GM18508 (cell line): ENCODE measurements around the gene TBC1D22A.
"Not testable (repeated sequence)": the region's sequence is repeated elsewhere in the genome, so short reads cannot be mapped to it uniquely, and the experiment has no call there.

Experiments used
- ATAC-seq: cut with Tn5 transposase; IDR thresholded peaks from one replicate; pipeline ENCODE4 v1.9.1; 2021; ENCODE audit warnings: moderate number of reproducible peaks; ENCODE audit not compliant: insufficient read depth, unreplicated experiment

Gene TBC1D22A

GRCh38 chr22:47134222-47134621, 371.8 kb downstream of the TBC1D22A start:
- ATAC-seq = no peak

DNA sequence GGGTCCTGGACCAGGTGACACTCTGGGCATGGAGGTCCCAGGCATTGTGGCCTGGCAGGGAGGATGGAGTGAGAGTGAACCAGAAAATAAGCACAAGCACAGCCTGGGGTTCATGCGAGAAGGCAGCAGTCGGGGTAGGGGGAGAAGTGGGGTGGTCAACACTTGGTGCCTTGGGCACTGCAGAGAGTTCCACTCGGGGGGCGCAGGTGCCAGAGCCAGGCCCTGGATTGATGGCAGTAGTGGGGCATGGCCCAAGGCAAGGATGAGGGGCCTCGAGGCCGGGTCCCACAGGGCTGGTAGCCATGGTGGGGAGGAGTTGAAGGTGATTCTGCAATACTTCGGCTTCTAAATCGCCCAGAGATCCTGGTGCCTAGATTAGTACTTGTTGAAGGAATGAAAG, 372.9 kb downstream of the TBC1D22A start:
- ATAC-seq = no peak

- no peak for ATAC-seq
Observed at GRCh38 chr22:47136050-47136449, 373.6 kb downstream of the TBC1D22A start.

GRCh38 chr22:47136671-47137070, 374.2 kb downstream of the TBC1D22A start:
- no peak for ATAC-seq

DNA sequence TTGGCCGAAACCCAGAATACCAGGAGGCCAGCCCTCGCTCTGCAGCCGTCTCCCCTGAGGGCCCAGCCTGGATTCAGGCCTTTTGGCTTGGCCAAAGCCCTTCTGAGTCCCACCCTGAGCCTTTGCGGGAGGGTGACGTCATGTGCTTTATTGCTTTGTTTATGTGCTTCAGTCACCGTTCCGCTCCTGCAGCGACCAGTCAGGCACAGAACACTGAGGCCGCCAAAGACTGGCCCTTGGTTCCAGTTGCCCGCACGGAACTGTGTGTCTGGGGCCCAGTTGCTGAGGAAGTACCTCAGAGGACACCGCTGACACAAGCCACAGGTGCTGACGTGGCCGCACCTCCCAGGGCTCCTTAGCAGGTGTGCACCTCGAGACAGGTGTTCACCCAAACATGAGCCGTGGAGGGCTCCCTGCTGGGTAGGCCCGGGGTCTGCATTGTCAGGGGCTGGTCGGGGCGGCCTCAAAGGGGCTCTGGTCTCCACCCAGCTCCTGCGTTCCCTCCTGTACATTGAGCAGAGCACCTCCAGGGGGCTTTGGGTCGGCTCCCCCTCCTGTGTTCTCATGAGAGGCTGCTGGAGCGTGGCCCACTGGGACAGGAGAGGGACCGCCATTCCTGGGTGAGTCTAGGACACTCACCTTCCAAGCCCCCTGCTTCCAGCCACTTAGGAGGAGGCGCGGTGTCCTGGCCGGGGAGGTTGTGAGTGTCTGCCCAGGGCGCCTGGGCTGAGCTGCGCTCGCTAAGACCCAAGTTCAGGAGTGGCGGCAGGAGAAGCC, 376.8 kb downstream of the TBC1D22A start:
- ATAC-seq = no peak

- no peak for ATAC-seq
Observed at GRCh38 chr22:47139790-47140119, 377.3 kb downstream of the TBC1D22A start.

DNA sequence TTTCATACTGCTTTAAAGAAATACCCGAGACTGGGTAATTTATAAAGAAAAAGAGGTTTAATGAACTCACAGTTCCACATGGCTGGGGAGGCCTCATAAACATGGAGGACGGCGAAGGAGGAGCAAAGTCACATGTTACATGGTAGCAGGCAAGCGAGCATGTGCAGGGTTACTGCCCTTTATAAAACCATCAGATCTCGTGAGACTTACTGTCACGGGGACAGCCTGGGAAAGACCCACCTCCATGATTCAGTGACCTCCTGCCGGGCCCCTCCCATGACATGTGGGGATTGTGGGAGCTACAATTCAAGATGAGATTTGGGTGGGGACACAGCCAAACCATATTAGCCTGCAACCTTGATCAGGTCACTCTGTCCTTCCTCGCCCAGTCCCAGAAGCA, 378.5 kb downstream of the TBC1D22A start:
- ATAC-seq = not testable (repeated sequence)

GRCh38 chr22:47142427-47143046, 380.1 kb downstream of the TBC1D22A start:
- ATAC-seq = no peak

DNA sequence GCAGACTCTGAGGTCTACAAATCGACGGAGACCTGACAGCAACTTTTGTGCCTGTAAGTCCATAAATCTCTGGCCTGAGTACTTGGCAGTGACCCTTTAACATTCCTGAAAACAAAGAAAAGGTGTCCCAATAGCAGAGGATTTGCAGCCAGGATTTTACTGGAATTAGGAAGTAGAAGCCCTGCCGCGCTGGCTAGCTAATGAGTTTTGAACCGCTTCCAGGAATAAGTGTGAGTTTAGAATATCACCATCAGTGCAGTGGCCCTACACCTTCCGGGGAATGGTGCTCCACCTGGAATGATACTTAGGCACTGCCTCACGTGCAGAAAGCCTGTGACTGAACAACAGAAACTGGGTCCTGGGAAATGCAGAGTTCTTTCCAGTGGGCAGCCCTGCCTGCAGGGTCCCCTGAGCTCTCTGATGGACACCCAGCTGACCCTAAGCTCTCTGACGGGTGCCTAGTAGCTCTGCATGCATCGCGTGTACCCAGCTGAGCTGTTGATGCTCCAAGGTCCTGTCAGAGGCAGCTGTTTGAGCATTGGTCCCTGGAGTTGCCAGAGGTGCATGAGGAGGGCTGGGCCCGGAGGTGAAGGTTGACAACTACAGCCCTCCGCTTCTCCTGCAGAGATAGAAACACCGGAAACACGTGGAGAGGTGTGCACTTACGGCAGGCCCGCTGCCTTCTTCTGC, 380.9 kb downstream of the TBC1D22A start:
- no peak for ATAC-seq

DNA sequence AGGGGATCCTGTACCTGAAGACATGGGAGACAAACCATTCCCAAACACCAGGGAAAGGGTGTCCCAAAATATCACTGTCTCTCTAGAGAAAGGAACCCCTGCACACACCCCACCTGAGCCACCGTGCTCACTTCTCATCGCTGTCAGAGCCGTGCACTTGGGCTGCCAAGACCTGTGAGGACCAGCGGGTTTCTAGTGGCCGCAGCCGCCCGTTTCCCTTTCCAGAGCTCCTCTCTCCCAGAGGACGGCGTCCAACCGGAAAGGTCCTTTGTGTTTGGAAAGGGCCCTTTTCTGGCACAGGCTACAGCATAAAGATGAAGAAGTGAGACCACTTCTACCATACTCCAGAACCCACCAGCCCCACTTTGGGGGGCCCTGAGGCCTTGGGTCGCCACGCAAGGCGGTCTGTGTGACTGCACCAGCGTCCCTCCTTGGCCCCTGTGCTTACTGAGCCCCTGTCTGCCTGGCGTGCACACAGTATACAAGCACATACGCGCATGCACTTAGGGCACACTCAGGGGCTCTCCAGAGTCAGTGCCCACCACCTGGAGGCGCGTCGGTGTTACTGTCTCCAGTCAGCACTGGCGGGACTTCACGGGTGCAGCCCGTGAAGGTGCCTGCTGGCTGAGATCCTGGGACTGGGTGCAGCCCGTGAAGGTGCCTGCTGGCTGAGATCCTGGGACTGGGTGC, 381.8 kb downstream of the TBC1D22A start:
- no peak for ATAC-seq

- no peak for ATAC-seq
Observed at GRCh38 chr22:47144791-47145425, 382.5 kb downstream of the TBC1D22A start.

- no peak for ATAC-seq
Observed at GRCh38 chr22:47145883-47146282, 383.4 kb downstream of the TBC1D22A start.

- no peak for ATAC-seq
Observed at GRCh38 chr22:47146391-47146790, 383.9 kb downstream of the TBC1D22A start.

DNA sequence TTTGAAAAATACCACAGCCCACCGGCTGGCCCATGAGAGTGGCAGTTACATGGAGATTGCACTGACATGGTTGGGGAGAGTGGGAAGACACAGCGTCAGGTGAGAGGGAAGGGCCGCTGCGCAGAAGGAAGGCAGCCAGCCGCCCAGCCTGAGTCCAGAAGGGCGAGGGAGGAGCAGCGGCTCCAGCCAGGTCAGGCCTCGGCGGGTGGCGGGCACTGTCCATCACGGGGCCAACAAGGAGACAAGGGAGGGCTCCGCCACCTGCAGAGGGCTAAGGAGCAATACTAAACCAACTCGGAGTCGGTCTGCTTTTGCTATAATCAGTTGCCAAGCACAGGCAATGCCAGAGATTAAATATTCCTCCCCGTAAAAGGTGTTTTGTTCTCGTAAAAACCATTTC, 384.5 kb downstream of the TBC1D22A start:
- no peak for ATAC-seq

DNA sequence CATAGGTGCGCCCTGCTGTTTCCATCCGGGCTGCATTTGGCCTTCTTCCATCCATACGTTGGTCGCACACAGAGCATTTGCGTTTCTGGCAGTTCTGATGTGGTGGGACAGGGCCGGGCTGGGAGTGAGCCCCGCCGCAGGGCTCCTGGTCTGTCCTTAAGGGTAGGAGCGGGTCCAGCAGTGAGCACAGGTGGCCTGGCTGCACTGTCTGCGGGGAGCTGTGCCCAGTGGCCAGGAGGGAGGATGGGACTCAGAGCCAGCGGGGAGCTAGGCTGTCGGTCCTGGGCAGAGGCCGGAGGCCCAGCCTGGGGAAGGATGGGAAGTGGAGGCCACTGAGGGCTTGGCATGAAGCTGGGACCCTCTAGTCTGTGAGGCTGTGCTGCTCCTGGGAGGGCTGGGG, 385.1 kb downstream of the TBC1D22A start:
- no peak for ATAC-seq

- ATAC-seq = no peak
Observed at GRCh38 chr22:47148510-47148909, 386.1 kb downstream of the TBC1D22A start.

GRCh38 chr22:47148956-47149728, 386.7 kb downstream of the TBC1D22A start:
- ATAC-seq = no peak

DNA sequence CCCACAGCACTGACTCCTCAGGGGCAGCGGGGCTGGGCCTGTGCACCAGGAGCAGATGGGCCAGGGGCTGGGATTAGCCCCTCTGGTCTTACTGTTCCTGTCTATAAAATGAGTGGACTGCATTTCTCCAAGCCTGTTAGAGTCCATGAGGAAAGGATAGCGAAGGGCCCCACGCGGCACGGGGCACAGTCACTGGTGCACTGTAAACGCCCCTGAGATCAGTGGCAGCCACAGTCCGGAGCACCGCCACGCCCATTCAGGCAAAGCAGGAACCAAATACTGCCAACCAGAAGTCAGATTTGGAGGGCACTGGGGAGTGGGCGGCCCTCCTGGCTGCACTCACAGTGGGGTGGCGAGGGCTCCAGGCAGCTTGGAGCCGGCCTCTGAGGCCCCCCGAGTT, 387.5 kb downstream of the TBC1D22A start:
- ATAC-seq = no peak

DNA sequence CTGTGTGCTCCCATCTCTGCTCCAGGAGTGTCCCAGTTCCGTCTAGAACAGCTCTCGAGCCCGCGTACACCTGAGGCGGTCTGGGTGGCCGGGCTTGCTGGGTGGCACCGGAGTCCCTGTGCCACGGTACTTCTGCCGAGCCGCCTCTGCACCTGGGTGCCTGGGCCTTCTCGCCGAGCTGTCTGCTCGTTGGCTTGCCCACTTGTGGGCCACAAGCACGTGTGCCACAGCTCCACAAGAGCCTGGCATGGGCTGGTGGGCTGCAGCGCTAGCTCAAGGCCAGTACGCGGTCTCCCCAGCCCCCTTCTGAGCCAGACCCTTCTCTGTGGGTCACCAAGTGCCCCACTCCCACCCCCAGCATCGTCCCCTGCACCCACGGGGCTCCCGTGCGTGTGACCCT, 388.0 kb downstream of the TBC1D22A start:
- ATAC-seq = no peak

DNA sequence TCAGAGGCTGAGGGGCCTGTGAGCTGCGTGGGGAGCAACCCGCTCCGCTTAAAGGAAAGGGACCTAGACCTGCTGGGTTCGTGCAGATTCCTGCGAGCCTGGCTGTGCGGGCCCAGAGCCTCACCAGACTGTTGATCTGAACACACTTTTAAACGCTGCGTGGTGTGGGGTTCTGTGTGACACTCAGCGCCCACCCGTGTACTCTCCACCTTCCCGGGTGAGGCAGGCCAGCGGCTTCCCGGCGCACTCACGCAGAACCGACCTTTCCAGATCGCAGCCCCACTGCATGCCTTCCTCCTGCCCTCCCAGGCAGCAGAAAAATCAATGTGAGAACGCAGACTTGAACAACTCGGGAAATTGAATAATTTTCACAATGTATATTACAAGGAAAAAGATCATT, 388.6 kb downstream of the TBC1D22A start:
- no peak for ATAC-seq
